Ishikawa (cell line): ENCODE measurements around the gene LIF.

Source experiments
- CEBPB ChIP-seq: IDR thresholded peaks from 2 replicates; pipeline ENCODE4 v1.6.1; 2012
- CREB1 ChIP-seq: IDR thresholded peaks from 2 replicates; pipeline ENCODE4 v1.6.1; 2012; ENCODE audit warnings: low read depth
- EGR1 ChIP-seq: IDR thresholded peaks from 2 replicates; pipeline ENCODE4 v1.6.1; 2012
- EP300 ChIP-seq: IDR thresholded peaks from 2 replicates; pipeline ENCODE4 v1.6.1; 2012; ENCODE audit warnings: borderline replicate concordance
- FOXM1 ChIP-seq: IDR thresholded peaks from 2 replicates; pipeline ENCODE4 v1.6.1; 2012; ENCODE audit warnings: low read depth, borderline replicate concordance
- NFIC ChIP-seq: IDR thresholded peaks from 2 replicates; pipeline ENCODE4 v1.6.1; 2012
- RAD21 ChIP-seq: IDR thresholded peaks from 2 replicates; pipeline ENCODE4 v1.6.1; 2012; ENCODE audit warnings: low read depth
- TAF1 ChIP-seq: IDR thresholded peaks from 2 replicates; pipeline ENCODE4 v1.6.1; 2012; ENCODE audit warnings: low read depth, mild to moderate bottlenecking
- TCF12 ChIP-seq: IDR thresholded peaks from 2 replicates; pipeline ENCODE4 v1.6.1; 2012; ENCODE audit warnings: low read depth
- TEAD4 ChIP-seq: IDR thresholded peaks from 2 replicates; pipeline ENCODE4 v1.6.1; 2012
- YY1 ChIP-seq: IDR thresholded peaks from 2 replicates; pipeline ENCODE4 v1.6.1; 2012; ENCODE audit warnings: low read depth
- ZBTB7A ChIP-seq: IDR thresholded peaks from 2 replicates; pipeline ENCODE4 v1.6.1; 2012; ENCODE audit warnings: low read depth
- TF ChIP-seq, protein P1 (sequence below): IDR thresholded peaks from 2 replicates; pipeline ENCODE4 v1.6.1; 2012
- TF ChIP-seq, protein P2 (sequence below): IDR thresholded peaks from 2 replicates; pipeline ENCODE4 v1.6.1; 2012; ENCODE audit warnings: low read depth, mild to moderate bottlenecking
- TF ChIP-seq, protein P3 (sequence below): IDR thresholded peaks from 2 replicates; pipeline ENCODE4 v1.6.1; 2012

LIF gene

DNA sequence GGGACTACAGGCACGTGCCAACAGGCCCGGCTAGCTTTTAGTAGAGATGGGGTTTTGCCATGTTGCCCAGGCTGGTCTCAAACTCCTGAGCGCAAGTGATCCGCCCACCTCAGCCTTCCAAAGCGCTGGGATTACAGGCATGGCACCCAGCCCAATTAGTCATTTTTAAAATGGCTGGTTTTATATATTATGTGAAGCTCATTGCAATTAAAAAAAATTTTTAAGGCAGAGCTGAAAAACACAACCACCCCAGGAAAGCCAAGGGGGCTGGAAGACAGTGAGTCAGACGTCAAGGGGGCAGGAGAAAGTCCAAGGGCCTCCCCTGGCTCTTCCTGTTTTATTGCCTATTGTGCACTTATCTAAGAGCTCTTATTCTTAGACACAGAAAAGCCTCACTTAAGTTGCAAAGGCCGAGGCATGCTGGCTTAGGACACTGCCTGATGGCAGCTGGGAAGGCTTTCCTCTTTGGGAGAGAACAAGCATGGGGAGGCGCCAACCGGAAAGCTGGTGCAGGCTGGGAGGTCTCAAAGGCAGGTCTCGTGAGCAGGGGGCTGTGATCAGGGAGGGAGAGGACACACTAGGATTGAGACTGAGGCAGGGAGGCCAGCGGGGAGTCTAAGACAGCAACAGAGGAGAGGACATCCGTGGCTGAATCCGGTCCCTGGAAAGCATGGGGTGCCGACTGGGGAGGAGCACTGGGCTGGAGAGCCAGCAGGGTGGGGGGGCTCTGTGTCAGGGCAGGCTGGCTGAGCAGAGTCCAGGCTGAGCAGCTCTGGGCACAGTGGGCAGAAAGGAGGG lies 31.2 kb upstream of the LIF start:
- no peak for TF ChIP-seq NFIC
- TF ChIP-seq, protein P1, sequence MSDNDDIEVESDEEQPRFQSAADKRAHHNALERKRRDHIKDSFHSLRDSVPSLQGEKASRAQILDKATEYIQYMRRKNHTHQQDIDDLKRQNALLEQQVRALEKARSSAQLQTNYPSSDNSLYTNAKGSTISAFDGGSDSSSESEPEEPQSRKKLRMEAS, result no peak
- TF ChIP-seq, protein P2, sequence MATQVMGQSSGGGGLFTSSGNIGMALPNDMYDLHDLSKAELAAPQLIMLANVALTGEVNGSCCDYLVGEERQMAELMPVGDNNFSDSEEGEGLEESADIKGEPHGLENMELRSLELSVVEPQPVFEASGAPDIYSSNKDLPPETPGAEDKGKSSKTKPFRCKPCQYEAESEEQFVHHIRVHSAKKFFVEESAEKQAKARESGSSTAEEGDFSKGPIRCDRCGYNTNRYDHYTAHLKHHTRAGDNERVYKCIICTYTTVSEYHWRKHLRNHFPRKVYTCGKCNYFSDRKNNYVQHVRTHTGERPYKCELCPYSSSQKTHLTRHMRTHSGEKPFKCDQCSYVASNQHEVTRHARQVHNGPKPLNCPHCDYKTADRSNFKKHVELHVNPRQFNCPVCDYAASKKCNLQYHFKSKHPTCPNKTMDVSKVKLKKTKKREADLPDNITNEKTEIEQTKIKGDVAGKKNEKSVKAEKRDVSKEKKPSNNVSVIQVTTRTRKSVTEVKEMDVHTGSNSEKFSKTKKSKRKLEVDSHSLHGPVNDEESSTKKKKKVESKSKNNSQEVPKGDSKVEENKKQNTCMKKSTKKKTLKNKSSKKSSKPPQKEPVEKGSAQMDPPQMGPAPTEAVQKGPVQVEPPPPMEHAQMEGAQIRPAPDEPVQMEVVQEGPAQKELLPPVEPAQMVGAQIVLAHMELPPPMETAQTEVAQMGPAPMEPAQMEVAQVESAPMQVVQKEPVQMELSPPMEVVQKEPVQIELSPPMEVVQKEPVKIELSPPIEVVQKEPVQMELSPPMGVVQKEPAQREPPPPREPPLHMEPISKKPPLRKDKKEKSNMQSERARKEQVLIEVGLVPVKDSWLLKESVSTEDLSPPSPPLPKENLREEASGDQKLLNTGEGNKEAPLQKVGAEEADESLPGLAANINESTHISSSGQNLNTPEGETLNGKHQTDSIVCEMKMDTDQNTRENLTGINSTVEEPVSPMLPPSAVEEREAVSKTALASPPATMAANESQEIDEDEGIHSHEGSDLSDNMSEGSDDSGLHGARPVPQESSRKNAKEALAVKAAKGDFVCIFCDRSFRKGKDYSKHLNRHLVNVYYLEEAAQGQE, result no peak
- TF ChIP-seq TCF12, result no peak
- TF ChIP-seq TEAD4, result no peak
- TF ChIP-seq YY1, result no peak
- TF ChIP-seq EP300, result no peak
- TF ChIP-seq EGR1, result no peak
- no peak for TF ChIP-seq ZBTB7A
- TF ChIP-seq RAD21, result no peak
- TF ChIP-seq FOXM1, result no peak
- TF ChIP-seq, protein P3, sequence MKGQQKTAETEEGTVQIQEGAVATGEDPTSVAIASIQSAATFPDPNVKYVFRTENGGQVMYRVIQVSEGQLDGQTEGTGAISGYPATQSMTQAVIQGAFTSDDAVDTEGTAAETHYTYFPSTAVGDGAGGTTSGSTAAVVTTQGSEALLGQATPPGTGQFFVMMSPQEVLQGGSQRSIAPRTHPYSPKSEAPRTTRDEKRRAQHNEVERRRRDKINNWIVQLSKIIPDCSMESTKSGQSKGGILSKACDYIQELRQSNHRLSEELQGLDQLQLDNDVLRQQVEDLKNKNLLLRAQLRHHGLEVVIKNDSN, result no peak
- TF ChIP-seq CREB1, result no peak
- no peak for TF ChIP-seq CEBPB
- no peak for TF ChIP-seq TAF1

DNA sequence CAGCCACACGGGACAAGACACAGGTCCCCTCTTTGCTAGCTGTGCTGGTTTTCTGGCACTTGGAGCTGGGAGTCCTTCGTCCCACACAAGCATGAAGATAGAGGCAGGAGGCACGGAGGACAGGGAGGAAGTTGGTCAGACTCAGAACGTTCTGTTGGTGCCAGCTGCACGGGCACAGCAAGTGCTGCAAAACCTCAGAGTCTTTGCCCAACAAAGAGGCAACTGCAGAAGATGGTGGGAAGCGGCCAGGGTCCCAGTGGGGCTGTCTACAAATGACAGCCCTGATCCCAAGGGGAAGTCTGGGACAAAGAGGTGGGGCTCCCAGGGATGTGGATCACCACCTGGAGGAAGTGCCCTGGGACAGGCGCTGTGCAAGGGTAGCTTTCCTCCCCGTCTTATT lies 29.5 kb upstream of the LIF start:
- TF ChIP-seq, protein P3, result no peak; the same call in 1 of the 2 replicates
- no peak for TF ChIP-seq CEBPB

DNA sequence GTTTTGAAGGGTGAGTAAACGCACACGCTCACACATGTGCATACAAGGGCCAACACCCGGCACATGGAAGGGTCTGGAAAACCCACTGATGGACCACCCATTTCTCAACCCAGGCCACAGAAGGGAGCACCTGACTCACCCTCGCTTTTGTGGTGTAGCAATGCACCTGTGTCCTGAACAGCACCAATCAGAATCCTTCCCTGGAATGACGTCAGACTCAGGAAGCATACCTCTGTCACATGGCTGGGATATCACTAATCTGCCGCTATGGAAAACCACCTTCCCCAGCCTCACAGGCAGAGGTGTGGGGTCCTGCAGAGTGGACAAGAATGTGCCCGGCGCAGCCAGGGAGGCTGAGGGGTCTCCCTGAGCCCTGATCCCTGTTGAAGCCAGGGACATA lies 29.1 kb upstream of the LIF start:
- TF ChIP-seq, protein P3, result peak; percentile 64
- no peak for TF ChIP-seq EGR1

DNA sequence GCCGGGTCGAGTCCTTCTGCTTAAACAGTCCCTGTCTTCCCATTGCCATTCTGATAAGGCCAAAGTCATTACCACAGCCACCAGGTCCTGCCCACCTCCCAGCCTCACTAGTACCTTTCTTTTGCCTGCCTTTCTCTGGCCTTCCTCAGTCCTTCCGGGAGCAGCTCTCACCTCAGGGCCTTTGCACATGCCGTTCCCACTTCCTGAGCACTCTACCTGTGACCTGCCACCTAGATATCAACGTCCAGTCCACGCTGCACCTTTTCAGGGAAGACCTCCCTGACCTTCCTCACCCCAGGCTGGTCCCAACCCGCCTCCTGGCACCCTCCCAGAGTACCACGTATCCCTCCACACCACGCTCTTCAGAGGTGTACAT lies 27.9 kb upstream of the LIF start:
- no peak for TF ChIP-seq ZBTB7A
- TF ChIP-seq RAD21, result no peak
- TF ChIP-seq TAF1, result no peak

DNA sequence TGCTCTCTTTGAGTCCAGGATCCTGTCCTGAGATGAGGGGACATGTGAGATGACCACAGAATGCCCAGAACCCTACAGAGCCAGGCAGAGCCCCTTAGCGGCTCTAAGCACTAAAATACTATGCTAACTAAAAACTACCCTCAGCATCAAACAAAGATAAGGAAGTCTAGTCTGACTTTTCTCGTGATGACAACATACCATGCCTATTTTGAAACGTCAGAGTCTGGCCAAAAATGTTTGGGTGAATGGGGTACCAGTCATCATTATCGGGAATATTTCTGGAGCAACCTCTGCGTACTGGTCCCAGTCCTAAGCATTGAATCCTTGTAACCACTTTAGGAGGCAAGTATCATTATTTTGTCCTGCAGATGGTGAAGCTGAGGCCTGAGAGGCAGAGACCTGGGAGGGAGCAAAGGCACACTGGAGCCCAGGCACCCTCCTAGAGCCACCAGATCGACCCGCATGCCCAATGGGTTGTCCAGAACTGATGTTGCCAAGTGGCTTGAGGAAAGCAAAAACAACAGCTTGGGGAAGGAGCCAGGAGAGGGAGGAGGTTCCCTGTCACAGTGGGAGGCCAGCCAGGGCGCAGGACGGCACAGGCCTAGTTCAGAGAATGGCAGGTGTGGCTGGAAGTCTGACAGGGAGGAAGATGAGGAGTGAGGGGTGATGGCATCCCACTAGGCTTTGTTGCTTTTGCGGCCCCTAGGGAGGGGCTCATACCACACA lies 27.3 kb upstream of the LIF start:
- TF ChIP-seq EGR1 (no peak), CEBPB (no peak), CREB1 (no peak), FOXM1 (no peak), EP300 (no peak)

DNA sequence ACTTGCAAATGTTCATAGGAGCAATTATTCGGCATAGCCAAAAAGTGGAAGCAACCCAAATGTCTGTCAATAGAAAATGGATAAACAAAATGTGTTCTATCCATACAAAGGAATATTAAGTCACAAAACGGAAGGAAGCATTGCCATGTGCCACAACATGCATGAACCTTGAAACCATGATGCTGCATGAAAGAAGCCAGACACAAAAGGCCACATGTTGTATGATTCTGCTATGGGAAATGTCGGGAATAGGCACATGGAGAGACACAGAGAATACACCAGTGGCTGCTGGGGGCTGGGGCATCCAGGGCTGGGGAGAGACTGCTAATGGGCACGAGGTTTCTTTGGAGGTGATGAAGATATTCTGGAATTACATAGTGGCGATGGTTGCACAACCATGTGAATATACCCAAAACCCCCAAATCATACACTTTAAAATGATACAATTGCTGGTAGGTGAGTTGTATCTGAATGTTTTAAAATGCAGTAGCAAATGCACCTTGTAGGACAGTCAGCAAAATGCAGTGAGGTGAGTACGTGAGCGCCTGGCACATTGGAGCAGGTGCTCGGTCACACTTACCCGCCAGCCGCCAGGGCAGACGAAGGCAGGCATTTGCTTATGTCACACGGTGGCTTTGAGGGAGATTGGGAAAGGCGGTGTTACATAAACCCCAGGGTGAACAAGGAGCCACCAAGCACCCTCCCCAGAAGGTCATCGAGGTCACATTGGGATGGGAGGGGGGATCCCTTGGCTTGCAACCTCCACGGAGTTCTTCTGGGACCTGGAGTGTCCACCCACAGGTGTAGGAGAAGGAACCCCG lies 26.4 kb upstream of the LIF start:
- TF ChIP-seq NFIC, result no peak
- no peak for TF ChIP-seq FOXM1
- TF ChIP-seq CEBPB, result no peak
- TF ChIP-seq, protein P1, result no peak
- TF ChIP-seq EGR1, result no peak

DNA sequence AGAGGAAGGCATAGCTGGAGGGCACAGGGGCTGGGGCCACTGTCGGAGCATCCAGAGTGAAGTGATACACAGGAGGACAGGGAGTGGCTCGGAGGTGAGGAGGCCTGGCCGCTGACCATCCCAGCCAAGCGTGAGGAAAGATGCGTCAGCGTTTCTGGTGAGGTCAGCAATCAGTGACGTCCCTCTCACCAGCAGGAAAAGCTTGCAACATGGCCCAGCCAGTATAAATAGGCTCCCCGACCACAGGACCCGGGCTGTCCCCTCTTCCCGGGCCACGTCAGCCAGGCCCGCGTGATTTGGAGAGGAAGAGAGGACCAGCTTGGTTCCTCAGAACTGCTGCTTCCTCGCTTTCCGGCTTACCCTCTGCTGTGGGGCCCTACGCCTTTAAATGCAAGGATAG lies 24.3 kb upstream of the LIF start:
- no peak for TF ChIP-seq TAF1
- no peak for TF ChIP-seq ZBTB7A
- TF ChIP-seq CEBPB, result no peak
- TF ChIP-seq, protein P1, result no peak
- TF ChIP-seq FOXM1, result no peak
- no peak for TF ChIP-seq EGR1
- TF ChIP-seq TEAD4, result no peak
- TF ChIP-seq, protein P3, result no peak
- no peak for TF ChIP-seq RAD21
